GM21723 (cell line): ENCODE results near the gene TSHZ3.

ENCODE experiments used
- ATAC-seq: cut with Tn5 transposase; IDR thresholded peaks from one replicate; pipeline ENCODE4 v1.9.1; 2021; ENCODE audit warnings: mild to moderate bottlenecking, moderate library complexity; ENCODE audit not compliant: unreplicated experiment

Gene TSHZ3

GRCh38 chr19:31314849-31315629, 34.2 kb downstream of the TSHZ3 start:
- ATAC-seq: no peak

- no peak for ATAC-seq
Measured at GRCh38 chr19:31314156-31314555, 35.1 kb downstream of the TSHZ3 start.

GRCh38 chr19:31313291-31314030, 35.8 kb downstream of the TSHZ3 start:
- no peak for ATAC-seq

- ATAC-seq: no peak
Measured at GRCh38 chr19:31312677-31313244, 36.5 kb downstream of the TSHZ3 start.

GRCh38 chr19:31312009-31312676, 37.1 kb downstream of the TSHZ3 start:
- ATAC-seq: no peak

GRCh38 chr19:31310432-31311133, 38.7 kb downstream of the TSHZ3 start:
- ATAC-seq: no peak

GRCh38 chr19:31308781-31309180, 40.5 kb downstream of the TSHZ3 start:
- no peak for ATAC-seq

- ATAC-seq: no peak
Measured at GRCh38 chr19:31307071-31307669, 42.1 kb downstream of the TSHZ3 start.

- ATAC-seq: no peak
Measured at GRCh38 chr19:31306006-31306753, 43.1 kb downstream of the TSHZ3 start.

- ATAC-seq: no peak
Measured at GRCh38 chr19:31304831-31305312, 44.4 kb downstream of the TSHZ3 start.

GRCh38 chr19:31303262-31303815, 45.9 kb downstream of the TSHZ3 start:
- no peak for ATAC-seq

GRCh38 chr19:31301306-31301980, 47.8 kb downstream of the TSHZ3 start:
- ATAC-seq: no peak

GRCh38 chr19:31300422-31300821, 48.8 kb downstream of the TSHZ3 start:
- no peak for ATAC-seq

- no peak for ATAC-seq
Measured at GRCh38 chr19:31299665-31300064, 49.6 kb downstream of the TSHZ3 start.

GRCh38 chr19:31297991-31298390, 51.2 kb downstream of the TSHZ3 start:
- ATAC-seq: no peak

- no peak for ATAC-seq
Measured at GRCh38 chr19:31296741-31297390, 52.4 kb downstream of the TSHZ3 start.

- no peak for ATAC-seq
Measured at GRCh38 chr19:31294189-31294588, 55.0 kb downstream of the TSHZ3 start.

GRCh38 chr19:31292639-31293185, 56.5 kb downstream of the TSHZ3 start:
- no peak for ATAC-seq
